HG03196 (cell line): ENCODE measurements around the gene CNTLN.
"Not testable (repeated sequence)": the region's sequence is repeated elsewhere in the genome, so short reads cannot be mapped to it uniquely, and the experiment has no call there.

Experiments used
- ATAC-seq: cut with Tn5 transposase; IDR thresholded peaks from one replicate; pipeline ENCODE4 v1.9.1; 2021; ENCODE audit not compliant: unreplicated experiment

The CNTLN gene

GRCh38 chr9:17401858-17402257 lies 267.0 kb downstream of the CNTLN start:
- ATAC-seq, result no peak

- no peak for ATAC-seq
These were observed 267.5 kb downstream of the CNTLN start for GRCh38 chr9:17402309-17402708.

- ATAC-seq, result no peak
These were observed 268.7 kb downstream of the CNTLN start for GRCh38 chr9:17403539-17403938.

GRCh38 chr9:17414986-17415385 lies 280.1 kb downstream of the CNTLN start:
- no peak for ATAC-seq

GRCh38 chr9:17422994-17423680 lies 288.3 kb downstream of the CNTLN start:
- no peak for ATAC-seq

GRCh38 chr9:17423681-17424011 lies 288.8 kb downstream of the CNTLN start:
- ATAC-seq, result no peak

- no peak for ATAC-seq
These were observed 290.5 kb downstream of the CNTLN start for GRCh38 chr9:17425384-17425783.

- no peak for ATAC-seq
These were observed 298.7 kb downstream of the CNTLN start for GRCh38 chr9:17433526-17433925.

- no peak for ATAC-seq
These were observed 302.0 kb downstream of the CNTLN start for GRCh38 chr9:17436854-17437253.

GRCh38 chr9:17437813-17438212 lies 303.0 kb downstream of the CNTLN start:
- ATAC-seq, result no peak

- ATAC-seq, result not testable (repeated sequence)
These were observed 310.3 kb downstream of the CNTLN start for GRCh38 chr9:17445126-17445525.

- ATAC-seq, result no peak
These were observed 318.9 kb downstream of the CNTLN start for GRCh38 chr9:17453751-17454150.

- no peak for ATAC-seq
These were observed 328.1 kb downstream of the CNTLN start for GRCh38 chr9:17462869-17463464.

- no peak for ATAC-seq
These were observed 335.4 kb downstream of the CNTLN start for GRCh38 chr9:17470036-17470813.

GRCh38 chr9:17472126-17472525 lies 337.3 kb downstream of the CNTLN start:
- no peak for ATAC-seq

- ATAC-seq, result peak; percentile 71
These were observed 341.6 kb downstream of the CNTLN start for GRCh38 chr9:17476401-17476800.

- no peak for ATAC-seq
These were observed 343.0 kb downstream of the CNTLN start for GRCh38 chr9:17477816-17478215.

- ATAC-seq, result no peak
These were observed 346.1 kb downstream of the CNTLN start for GRCh38 chr9:17480966-17481365.

- no peak for ATAC-seq
These were observed 346.7 kb downstream of the CNTLN start for GRCh38 chr9:17481565-17481964.

- ATAC-seq, result no peak
These were observed 350.1 kb downstream of the CNTLN start for GRCh38 chr9:17484906-17485305.

GRCh38 chr9:17486396-17486795 lies 351.6 kb downstream of the CNTLN start:
- ATAC-seq, result no peak

- ATAC-seq, result no peak
These were observed 352.6 kb downstream of the CNTLN start for GRCh38 chr9:17487467-17487866.
